CD1c-positive myeloid dendritic cell (primary cell): ENCODE results near the gene SCAANT1.
A peak's percentile ranks its signal among the peaks of the same experiment; 100 is the strongest.

Source experiments
- DNase-seq: peaks from one replicate; pipeline ENCODE4 v3.0.0-alpha.2; 2016; ENCODE audit errors: extremely low spot score

Gene SCAANT1

GRCh38 chr3:63911873-63912767, at the start of gene SCAANT1:
Gene SCAANT1 (minus strand): TSS chr3:63912383.
- peak; percentile 91 for DNase-seq

- DNase-seq = peak; percentile 51
These were observed 49.7 kb upstream of the SCAANT1 start for GRCh38 chr3:63961891-63962290.

- peak; percentile 62 for DNase-seq
These were observed 48.0 kb upstream of the SCAANT1 start for GRCh38 chr3:63960048-63960711.

- DNase-seq = no peak
These were observed 47.0 kb upstream of the SCAANT1 start for GRCh38 chr3:63959146-63959545.

- no peak for DNase-seq
These were observed 43.8 kb upstream of the SCAANT1 start for GRCh38 chr3:63955830-63956545.

- no peak for DNase-seq
These were observed 43.0 kb upstream of the SCAANT1 start for GRCh38 chr3:63955036-63955650.

- no peak for DNase-seq
These were observed 42.0 kb upstream of the SCAANT1 start for GRCh38 chr3:63954182-63954581.

GRCh38 chr3:63952248-63952594, 40.0 kb upstream of the SCAANT1 start:
- no peak for DNase-seq

- no peak for DNase-seq
These were observed 39.5 kb upstream of the SCAANT1 start for GRCh38 chr3:63951492-63952247.

GRCh38 chr3:63950698-63951097, 38.5 kb upstream of the SCAANT1 start:
- DNase-seq = no peak

- DNase-seq = no peak
These were observed 36.8 kb upstream of the SCAANT1 start for GRCh38 chr3:63949005-63949404.

- DNase-seq = no peak
These were observed 35.4 kb upstream of the SCAANT1 start for GRCh38 chr3:63947594-63947993.

GRCh38 chr3:63946753-63947152, 34.6 kb upstream of the SCAANT1 start:
- no peak for DNase-seq

- DNase-seq = no peak
These were observed 33.4 kb upstream of the SCAANT1 start for GRCh38 chr3:63945558-63946096.

- no peak for DNase-seq
These were observed 31.5 kb upstream of the SCAANT1 start for GRCh38 chr3:63943678-63944077.

GRCh38 chr3:63942528-63942927, 30.3 kb upstream of the SCAANT1 start:
- no peak for DNase-seq

GRCh38 chr3:63940389-63940757, 28.2 kb upstream of the SCAANT1 start:
- no peak for DNase-seq

GRCh38 chr3:63937661-63938651, 25.8 kb upstream of the SCAANT1 start:
- DNase-seq = peak; percentile 79

GRCh38 chr3:63936925-63937324, 24.7 kb upstream of the SCAANT1 start:
- no peak for DNase-seq
